Vagina (tissue), 2 donors: ENCODE results near the gene QRICH2. TPM values are rescaled to one million over a fixed set of nuclear protein-coding genes. Genes with fewer than 3 reads are reported as not detected.

ENCODE experiments used
- DNase-seq, 2 donors: peaks; one replicate each; pipeline ENCODE4 v3.0.0-alpha.2; 2017; ENCODE audit errors: extremely low spot score in 2 of 2
- H3K27ac ChIP-seq: fragments of 200-600 bp; sonication (generic); one replicate; pipeline ENCODE4 v1.5.1; 2019
- H3K27me3 ChIP-seq: fragments of 200-600 bp; sonication (generic); one replicate; pipeline ENCODE4 v1.5.1; 2019
- H3K36me3 ChIP-seq, 2 donors: fragments of 200-600 bp; sonication (generic); one replicate each; pipeline ENCODE4 v1.5.1; 2017 to 2019
- H3K4me1 ChIP-seq: fragments of 200-600 bp; sonication (generic); one replicate; pipeline ENCODE4 v1.5.1; 2019
- H3K4me3 ChIP-seq, 2 donors: fragments of 200-600 bp; sonication (generic); 1 replicate in 1 of 2; 2 replicates in 1 of 2; pipeline ENCODE4 v1.5.1; 2016 to 2019
- H3K9me3 ChIP-seq: fragments of 200-600 bp; sonication (generic); one replicate; pipeline ENCODE4 v1.5.1; 2019
- POLR2A ChIP-seq, 2 donors: fragments of 450-650 bp; IDR thresholded peaks; one replicate each; pipeline ENCODE4 v1.6.1; 2017; ENCODE audit warnings: antibody characterized with exemption in 2 of 2, mild to moderate bottlenecking in 2 of 2, moderate library complexity in 2 of 2
- POLR2AphosphoS5 ChIP-seq, 2 donors: sonication (generic); formaldehyde crosslinking; IDR thresholded peaks; one replicate each; pipeline ENCODE4 v1.9.0; 2017; ENCODE audit warnings: antibody characterized with exemption in 2 of 2, mild to moderate bottlenecking in 2 of 2, low read depth in 1 of 2; ENCODE audit not compliant: insufficient read depth in 1 of 2
- intact Hi-C: fragments of 100-400 bp; cut with DNase I; formaldehyde crosslinking; loops from one replicate; pipeline ENCODE4 v1.15.1; 2023
- total RNA-seq: library from RNA; depleted of rRNA; stranded (reverse); fragments of >200 nt; gene quantifications from one replicate; pipeline ENCODE4 v1.2.3, GENCODE V29; 2016
- TF ChIP-seq, protein P1 (sequence below), 3 experiments: fragments of 450-650 bp in 2 of 3; fragments of 200-600 bp in 1 of 3; sonication (generic) in 1 of 3; IDR thresholded peaks; one replicate each; pipeline ENCODE4 v1.5.1; 2017 to 2019; ENCODE audit warnings: antibody characterized with exemption in 3 of 3, mild to moderate bottlenecking in 2 of 3, moderate library complexity in 2 of 3

The QRICH2 gene
- total RNA-seq, 1 donor from 2014 or later = 10.8 TPM

DNA sequence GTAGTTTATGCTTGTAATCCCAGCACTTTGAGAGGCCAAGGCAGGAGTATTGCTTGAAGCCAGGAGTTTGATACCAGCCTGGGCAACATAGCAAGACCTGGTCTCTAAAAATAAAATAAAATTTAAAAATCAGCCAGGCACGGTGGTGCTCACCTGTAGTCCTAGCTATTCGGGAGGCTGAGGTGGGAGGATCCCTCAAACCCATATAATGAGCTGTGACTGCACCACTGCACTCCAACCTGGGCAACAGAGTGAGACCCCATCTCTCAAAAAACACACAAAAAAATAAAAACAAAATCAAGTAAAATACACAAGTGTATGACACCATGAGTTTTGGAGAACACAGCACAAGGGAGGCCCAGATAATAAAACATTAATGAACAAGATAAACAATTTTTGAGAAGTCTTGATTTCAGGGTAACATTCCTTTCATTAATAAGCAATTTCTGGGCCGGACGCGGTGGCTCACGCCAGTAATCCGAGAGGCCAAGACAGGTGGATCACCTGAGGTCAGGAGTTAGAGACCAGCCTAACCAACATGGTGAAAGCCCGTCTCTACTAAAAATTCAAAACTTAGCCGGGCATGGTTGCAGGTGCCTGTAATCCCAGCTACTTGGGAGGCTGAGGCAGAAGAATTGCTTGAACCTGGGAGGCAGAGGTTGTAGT, 27.8 kb upstream of the QRICH2 start:
- no peaks in the 10 kb centered on the region for H3K4me1 ChIP-seq
- intact Hi-C loops = no loop called here
- no peaks in the 10 kb centered on the region for H3K27me3 ChIP-seq
- no peak overlapping the region for H3K27ac ChIP-seq
- DNase-seq = no peak
- no peak overlapping the region for H3K4me3 ChIP-seq
- H3K36me3 ChIP-seq = no peaks in the 10 kb centered on the region
- no peaks in the 10 kb centered on the region for H3K9me3 ChIP-seq
- TF ChIP-seq POLR2A (IDR thresholded peaks at IDR 0.05) = no peak
- TF ChIP-seq, protein P1, sequence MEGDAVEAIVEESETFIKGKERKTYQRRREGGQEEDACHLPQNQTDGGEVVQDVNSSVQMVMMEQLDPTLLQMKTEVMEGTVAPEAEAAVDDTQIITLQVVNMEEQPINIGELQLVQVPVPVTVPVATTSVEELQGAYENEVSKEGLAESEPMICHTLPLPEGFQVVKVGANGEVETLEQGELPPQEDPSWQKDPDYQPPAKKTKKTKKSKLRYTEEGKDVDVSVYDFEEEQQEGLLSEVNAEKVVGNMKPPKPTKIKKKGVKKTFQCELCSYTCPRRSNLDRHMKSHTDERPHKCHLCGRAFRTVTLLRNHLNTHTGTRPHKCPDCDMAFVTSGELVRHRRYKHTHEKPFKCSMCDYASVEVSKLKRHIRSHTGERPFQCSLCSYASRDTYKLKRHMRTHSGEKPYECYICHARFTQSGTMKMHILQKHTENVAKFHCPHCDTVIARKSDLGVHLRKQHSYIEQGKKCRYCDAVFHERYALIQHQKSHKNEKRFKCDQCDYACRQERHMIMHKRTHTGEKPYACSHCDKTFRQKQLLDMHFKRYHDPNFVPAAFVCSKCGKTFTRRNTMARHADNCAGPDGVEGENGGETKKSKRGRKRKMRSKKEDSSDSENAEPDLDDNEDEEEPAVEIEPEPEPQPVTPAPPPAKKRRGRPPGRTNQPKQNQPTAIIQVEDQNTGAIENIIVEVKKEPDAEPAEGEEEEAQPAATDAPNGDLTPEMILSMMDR (IDR thresholded peaks at IDR 0.05) = no peak
- no peak for TF ChIP-seq POLR2AphosphoS5 (IDR thresholded peaks at IDR 0.05; ENCODE audit: insufficient read depth in 1 of 2, low read depth in 1 of 2)

DNA sequence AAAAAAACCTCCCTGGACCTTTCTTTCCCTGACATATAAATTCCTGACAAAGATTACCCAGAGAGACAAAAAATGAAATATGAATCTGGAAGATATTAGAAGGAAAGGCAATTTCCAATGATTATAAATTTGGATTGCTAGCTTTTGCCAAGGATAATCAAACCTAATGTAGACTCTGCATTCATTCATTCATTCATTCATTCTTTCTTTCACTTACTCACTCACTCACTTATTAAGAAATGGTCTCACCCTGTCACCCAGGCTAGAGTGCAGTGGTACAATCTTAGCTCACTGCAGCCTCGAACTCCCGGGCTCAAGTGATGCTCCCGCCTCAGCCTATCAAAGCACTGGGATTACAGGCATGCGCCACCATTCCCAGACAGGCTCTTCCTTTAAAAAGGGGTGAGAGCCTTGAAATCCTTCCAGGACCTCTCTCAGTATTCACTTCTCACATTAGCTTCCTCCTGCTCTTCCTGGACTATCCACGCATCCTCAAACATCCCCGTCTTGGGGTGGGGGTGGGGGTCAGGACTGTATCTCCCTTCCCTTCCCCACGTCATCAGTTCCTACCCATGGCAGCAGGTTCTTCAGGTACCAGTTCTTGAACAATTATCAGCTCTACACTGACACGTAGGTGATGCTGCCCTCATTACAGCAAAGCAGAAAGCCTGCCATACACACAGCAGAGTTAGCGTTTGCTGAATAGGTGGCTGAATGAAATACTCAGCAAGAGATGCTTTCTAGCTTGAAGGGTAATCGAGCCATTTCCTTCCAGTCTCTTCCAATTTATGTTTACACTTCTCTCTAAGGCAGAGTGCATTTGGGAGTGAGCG, 25.8 kb upstream of the QRICH2 start:
- TF ChIP-seq POLR2A (IDR thresholded peaks at IDR 0.05) = no peak
- no peak for TF ChIP-seq POLR2AphosphoS5 (IDR thresholded peaks at IDR 0.05; ENCODE audit: insufficient read depth in 1 of 2, low read depth in 1 of 2)
- TF ChIP-seq, protein P1 (IDR thresholded peaks at IDR 0.05) = no peak
- Histone ChIP-seq H3K4me3 (no peak overlapping the region), H3K9me3 (no peaks in the 10 kb centered on the region), H3K36me3 (peaks cover 0 to 15% of the 10 kb centered on the region in 2 donors), H3K4me1 (no peaks in the 10 kb centered on the region), H3K27me3 (no peaks in the 10 kb centered on the region), H3K27ac (no peak overlapping the region)
- intact Hi-C loops = no loop called here
- no peak for DNase-seq

DNA sequence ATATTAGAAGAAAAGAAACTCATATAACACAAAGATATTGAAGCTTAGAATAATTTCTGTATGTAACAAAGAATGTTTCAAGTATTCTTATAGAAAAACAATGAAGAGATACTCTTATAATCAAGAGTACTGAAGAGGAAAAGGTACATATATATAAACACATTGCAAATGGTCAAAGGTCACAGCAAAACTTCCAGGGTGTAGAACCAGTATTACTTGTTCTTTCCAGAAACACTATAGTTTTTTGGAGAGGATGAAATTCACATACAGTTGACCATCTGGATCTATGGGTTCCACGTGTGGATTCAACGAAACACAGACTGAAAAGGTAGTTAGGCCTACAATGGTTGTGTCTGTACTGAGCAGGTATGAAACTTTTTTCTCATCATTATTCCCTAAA, 23.0 kb upstream of the QRICH2 start:
- Histone ChIP-seq H3K36me3 (peaks cover 0 to 38% of the 10 kb centered on the region in 2 donors), H3K4me3 (no peak overlapping the region), H3K27me3 (no peaks in the 10 kb centered on the region), H3K27ac (no peak overlapping the region), H3K9me3 (no peaks in the 10 kb centered on the region), H3K4me1 (no peaks in the 10 kb centered on the region)
- no peak for TF ChIP-seq POLR2AphosphoS5 (IDR thresholded peaks at IDR 0.05; ENCODE audit: insufficient read depth in 1 of 2, low read depth in 1 of 2)
- intact Hi-C loops = no loop called here
- no peak for DNase-seq

DNA sequence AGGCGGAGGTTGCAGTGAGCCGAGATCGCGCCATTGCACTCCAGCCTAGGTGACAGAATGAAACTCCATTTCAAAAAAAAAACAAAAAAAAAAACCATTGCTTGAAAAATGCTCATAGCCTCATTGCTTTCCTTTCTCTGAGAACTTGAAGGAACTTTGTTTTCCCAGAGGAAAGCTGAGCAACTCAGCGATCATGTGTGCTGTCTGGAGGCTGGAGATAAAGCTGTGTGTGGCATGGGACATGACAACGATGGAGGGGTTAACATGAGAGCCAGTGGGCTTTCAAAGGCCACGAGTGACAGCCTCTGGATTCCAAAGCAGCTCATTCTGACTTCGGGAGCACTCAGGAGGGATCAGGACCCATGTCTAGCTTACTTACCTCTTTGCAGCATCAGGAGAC, 21.6 kb upstream of the QRICH2 start:
- H3K4me1 ChIP-seq = no peaks in the 10 kb centered on the region
- intact Hi-C loops = no loop called here
- H3K36me3 ChIP-seq = peaks cover 0 to 40% of the 10 kb centered on the region in 2 donors
- no peak overlapping the region for H3K4me3 ChIP-seq
- TF ChIP-seq, protein P1 (IDR thresholded peaks at IDR 0.05) = no peak
- no peak for TF ChIP-seq POLR2A (IDR thresholded peaks at IDR 0.05)
- no peak for TF ChIP-seq POLR2AphosphoS5 (IDR thresholded peaks at IDR 0.05; ENCODE audit: insufficient read depth in 1 of 2, low read depth in 1 of 2)
- no peak for DNase-seq
- H3K9me3 ChIP-seq = no peaks in the 10 kb centered on the region
- no peak overlapping the region for H3K27ac ChIP-seq
- no peaks in the 10 kb centered on the region for H3K27me3 ChIP-seq

DNA sequence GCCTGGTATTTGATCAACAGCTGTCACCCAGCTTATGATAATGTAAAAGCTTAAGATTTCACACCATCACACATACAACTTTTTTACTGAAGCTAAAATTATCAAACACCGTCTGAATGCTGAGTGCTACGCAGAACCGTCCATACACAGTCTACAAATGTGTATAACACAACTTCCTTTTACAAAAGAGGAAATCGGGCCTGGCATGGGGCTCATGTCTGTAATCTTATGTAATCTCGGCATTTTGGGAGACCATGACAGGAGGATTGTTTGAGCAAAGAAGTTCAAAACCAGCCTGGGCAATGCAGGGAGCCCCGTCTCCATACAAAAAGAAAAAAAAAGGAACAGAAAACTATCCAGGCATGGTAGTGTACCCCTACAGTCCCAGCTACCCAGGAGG, 19.6 kb upstream of the QRICH2 start:
- Histone ChIP-seq H3K4me1 (no peaks in the 10 kb centered on the region), H3K9me3 (no peaks in the 10 kb centered on the region), H3K36me3 (peaks cover 0 to 60% of the 10 kb centered on the region in 2 donors), H3K4me3 (no peak overlapping the region), H3K27me3 (no peaks in the 10 kb centered on the region), H3K27ac (no peak overlapping the region)
- no peak for DNase-seq
- TF ChIP-seq, protein P1 (IDR thresholded peaks at IDR 0.05) = no peak
- intact Hi-C loops = no loop called here
